Fibroblast of pulmonary artery (primary cell): ENCODE results near the gene CD79A.

Experiments used
- DNase-seq: peaks from one replicate; pipeline ENCODE4 v3.0.0-alpha.2; 2010; ENCODE audit warnings: low read depth
- H3K4me3 ChIP-seq: replicated peaks from 2 replicates; pipeline ENCODE4 v1.5.1; 2011; ENCODE audit warnings: low read depth, mild to moderate bottlenecking, control low read depth, low read length, moderate library complexity
- CTCF ChIP-seq: IDR thresholded peaks from 2 replicates; pipeline ENCODE4 v1.5.1; 2011; ENCODE audit warnings: mild to moderate bottlenecking, control low read depth, low read length, inconsistent platforms; ENCODE audit errors: missing control alignments

The CD79A gene

GRCh38 chr19:41853768-41854167 is 23.3 kb upstream of the CD79A start:
- no peak overlapping the region for H3K4me3 ChIP-seq
- no peak for TF ChIP-seq CTCF
- no peak for DNase-seq

- TF ChIP-seq CTCF, result no peak
- no peak for DNase-seq
- peak overlapping the region; percentile 98 for H3K4me3 ChIP-seq
Observed at GRCh38 chr19:41859213-41859617, 17.9 kb upstream of the CD79A start.

DNA sequence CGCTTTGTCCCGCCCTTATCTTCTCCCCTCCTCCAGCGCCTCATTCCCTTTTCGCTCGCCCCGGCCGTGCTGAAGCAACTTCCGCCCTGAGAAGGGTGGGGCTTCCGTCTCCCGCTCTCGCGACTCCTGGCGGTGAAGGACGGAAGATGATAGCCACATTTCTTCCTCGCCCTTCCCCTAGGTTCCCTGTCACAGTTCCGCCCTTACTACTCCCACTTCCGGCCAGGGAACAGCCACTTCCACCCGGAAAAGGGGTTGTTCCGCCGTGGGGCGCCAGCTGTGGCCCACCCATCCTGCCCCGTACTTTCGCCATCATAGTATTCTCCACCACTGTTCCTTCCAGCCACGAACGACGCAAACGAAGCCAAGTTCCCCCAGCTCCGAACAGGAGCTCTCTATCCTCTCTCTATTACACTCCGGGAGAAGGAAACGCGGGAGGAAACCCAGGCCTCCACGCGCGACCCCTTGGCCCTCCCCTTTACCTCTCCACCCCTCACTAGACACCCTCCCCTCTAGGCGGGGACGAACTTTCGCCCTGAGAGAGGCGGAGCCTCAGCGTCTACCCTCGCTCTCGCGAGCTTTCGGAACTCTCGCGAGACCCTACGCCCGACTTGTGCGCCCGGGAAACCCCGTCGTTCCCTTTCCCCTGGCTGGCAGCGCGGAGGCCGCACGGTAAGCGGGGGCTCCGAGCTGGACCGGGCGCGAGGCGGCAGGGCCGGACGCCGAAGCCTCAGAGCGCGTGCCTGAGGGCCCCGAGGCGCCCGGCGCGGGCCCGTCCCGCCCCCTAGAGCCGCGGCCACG is 17.3 kb upstream of the CD79A start, which contains the start of gene RPS19:
TSS of gene RPS19 (plus strand) at position 638 of the 801 bp plus-strand sequence. CDS start 520 bp downstream, outside the sequence.
- DNase-seq, result peak; percentile 99
- H3K4me3 ChIP-seq, result peak within 1 kb of the TSS; percentile 98
- peak; percentile 52 for TF ChIP-seq CTCF

DNA sequence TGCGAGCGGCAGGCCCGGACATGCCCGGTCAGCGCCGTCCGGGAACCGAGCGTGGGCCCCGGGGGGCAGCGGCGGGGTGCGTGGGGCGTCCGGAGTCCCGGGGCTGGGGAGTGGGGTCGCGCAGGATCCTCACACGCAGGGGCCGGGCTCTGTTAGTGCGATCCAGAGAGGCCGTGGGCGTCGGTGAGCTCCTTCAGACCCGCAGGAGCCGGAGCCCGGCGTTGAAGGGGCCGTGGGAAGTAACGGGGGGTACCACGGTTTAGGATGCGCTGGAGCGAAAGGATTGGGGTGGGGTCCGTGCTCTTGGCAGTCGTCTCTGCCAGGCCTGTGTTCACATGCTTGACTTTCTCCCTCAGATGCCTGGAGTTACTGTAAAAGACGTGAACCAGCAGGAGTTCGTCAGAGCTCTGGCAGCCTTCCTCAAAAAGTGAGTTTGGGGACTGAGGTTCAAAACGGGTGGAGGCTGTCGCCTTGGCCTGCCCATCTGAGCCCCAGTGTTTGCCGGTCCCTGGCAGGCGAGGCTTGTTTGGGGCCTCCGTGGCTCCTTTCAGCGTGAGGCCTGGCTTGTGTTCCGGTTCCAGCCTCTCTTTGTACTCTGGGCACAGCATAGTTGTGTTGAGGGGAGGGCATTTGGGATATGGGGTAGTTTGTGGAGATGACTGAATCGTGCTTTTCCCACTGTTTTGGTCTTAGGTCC is 16.5 kb upstream of the CD79A start:
- no peak for DNase-seq
- H3K4me3 ChIP-seq, result peak overlapping the region; percentile 98
- TF ChIP-seq CTCF, result no peak

- TF ChIP-seq CTCF, result no peak
- DNase-seq, result no peak
- H3K4me3 ChIP-seq, result peak overlapping the region; percentile 98
Observed at GRCh38 chr19:41861116-41861768, 15.8 kb upstream of the CD79A start.

DNA sequence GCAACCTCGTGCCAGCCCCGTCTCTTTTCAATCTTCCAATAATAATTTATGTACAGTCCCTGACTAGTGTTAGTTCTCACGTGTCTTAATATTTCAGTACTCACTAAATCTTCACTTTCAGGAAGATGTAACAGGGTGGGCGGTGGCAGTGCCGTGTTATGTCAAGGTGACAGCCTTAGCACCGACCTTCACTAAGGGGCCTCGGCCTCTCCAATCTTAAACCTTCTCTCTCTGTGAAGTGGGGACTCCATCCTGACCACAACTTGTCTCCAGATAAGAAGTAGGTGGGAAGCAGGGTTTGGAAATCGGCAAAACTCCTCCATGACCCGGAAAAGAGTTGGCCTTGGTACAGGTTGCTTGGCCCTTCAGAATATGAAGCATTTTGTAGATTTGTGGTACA is 15.2 kb upstream of the CD79A start:
- H3K4me3 ChIP-seq, result peak overlapping the region; percentile 98
- TF ChIP-seq CTCF, result no peak
- DNase-seq, result no peak
